ENCODE results near the gene DHFR2. TPM values are rescaled to one million over a fixed set of nuclear protein-coding genes. Genes with fewer than 3 reads are reported as not detected.
"Not testable (repeated sequence)": the region's sequence is repeated elsewhere in the genome, so short reads cannot be mapped to it uniquely, and the experiment has no call there.

DHFR2 gene
- total RNA-seq, 1 experiment from 2014 or later = 2.6 TPM

- H3K4me3 ChIP-seq (ENCODE audit: low read length) = no peak overlapping the region
- H3K36me3 ChIP-seq (ENCODE audit: low read depth, low read length) = 0 out of 2 replicates have a peak, but pooled peaks cover 7% of the 10 kb centered on the region
- ATAC-seq (no peak), DNase-seq (no peak)
- no peaks in the 10 kb centered on the region for H3K4me1 ChIP-seq (ENCODE audit: insufficient read depth, low read length)
- ChIA-PET POLR2A (ENCODE audit: unreplicated experiment) (no interaction called here), CTCF (interaction anchor here (0.6 kb wide), 1 partner anchor 12 kb away, joined by 3 read pairs; no protein-coding TSS in a partner anchor)
- 0 out of 2 replicates have a peak, but pooled peaks cover 3% of the 10 kb centered on the region for H4K20me1 ChIP-seq (ENCODE audit: low read length)
- H3K9me2 ChIP-seq (replicated peaks; ENCODE audit: low read length) = no peaks in the 10 kb centered on the region
- H3F3A ChIP-seq (ENCODE audit: low read length, unreplicated experiment) = no peaks in the 10 kb centered on the region
- H3K9ac ChIP-seq (ENCODE audit: low read length) = no peak overlapping the region
- intact Hi-C loops (cut with micrococcal nuclease) = no loop called here
- H3K79me2 ChIP-seq (ENCODE audit: low read length) = no peaks in the 10 kb centered on the region
- no peaks in the 10 kb centered on the region for H3K9me3 ChIP-seq (ENCODE audit: low read length)
- BruUV-seq (replicated peaks) = no TSS peak
- no peak for TF ChIP-seq EZH2phosphoT487 (IDR thresholded peaks at IDR 0.05; ENCODE audit: borderline replicate concordance, low read length)
- TF ChIP-seq CTCF (conservative IDR thresholded peaks at IDR 0.05; ENCODE audit: low read depth, low read length) = no peak
- TF ChIP-seq EZH2 (IDR thresholded peaks at IDR 0.05; ENCODE audit: low read length, unreplicated experiment) = no peak
- H3K27me3 ChIP-seq (ENCODE audit: low read length) = no peaks in the 10 kb centered on the region
- H2AFZ ChIP-seq (ENCODE audit: low read length) = no peak overlapping the region
- no peak overlapping the region for H3K27ac ChIP-seq (ENCODE audit: low read length)
- no peak overlapping the region for H3K4me2 ChIP-seq (ENCODE audit: low read length)
Observed at GRCh38 chr3:94082391-94082937, 19.7 kb upstream of the DHFR2 start.

- Histone ChIP-seq H3K79me2 (ENCODE audit: low read length) (no peaks in the 10 kb centered on the region), H3K4me3 (ENCODE audit: low read length) (no peak overlapping the region), H3K27me3 (ENCODE audit: low read length) (no peaks in the 10 kb centered on the region), H3K9ac (ENCODE audit: low read length) (no peak overlapping the region), H3K9me3 (ENCODE audit: low read length) (no peaks in the 10 kb centered on the region), H3K9me2 (replicated peaks; ENCODE audit: low read length) (no peaks in the 10 kb centered on the region), H3K4me1 (ENCODE audit: insufficient read depth, low read length) (no peaks in the 10 kb centered on the region), H3K4me2 (ENCODE audit: low read length) (no peak overlapping the region), H2AFZ (ENCODE audit: low read length) (no peak overlapping the region), H3K27ac (ENCODE audit: low read length) (no peak overlapping the region), H3K36me3 (ENCODE audit: low read depth, low read length) (0 out of 2 replicates have a peak, but pooled peaks cover 7% of the 10 kb centered on the region), H3F3A (ENCODE audit: low read length, unreplicated experiment) (no peaks in the 10 kb centered on the region), H4K20me1 (ENCODE audit: low read length) (0 out of 2 replicates have a peak, but pooled peaks cover 3% of the 10 kb centered on the region)
- TF ChIP-seq EZH2phosphoT487 (IDR thresholded peaks at IDR 0.05; ENCODE audit: borderline replicate concordance, low read length) (no peak), CTCF (conservative IDR thresholded peaks at IDR 0.05; ENCODE audit: low read depth, low read length) (no peak), EZH2 (IDR thresholded peaks at IDR 0.05; ENCODE audit: low read length, unreplicated experiment) (no peak)
- intact Hi-C loops (cut with micrococcal nuclease) = no loop called here
- ATAC-seq = peak; percentile 63; the same call in 1 of the 2 replicates
- CTCF ChIA-PET = interaction anchor here (0.6 kb wide), 1 partner anchor 11 kb away, joined by 3 read pairs; no protein-coding TSS in a partner anchor
- POLR2A ChIA-PET (ENCODE audit: unreplicated experiment) = interaction anchor here (0.5 kb wide), 1 partner anchor 108 kb away, joined by 5 read pairs; the partner anchor contains the start of gene PROS1
- DNase-seq = no peak
- BruUV-seq (replicated peaks) = no TSS peak
Observed at GRCh38 chr3:94081884-94082283, 19.2 kb upstream of the DHFR2 start.

- CTCF ChIA-PET; H3K9ac ChIP-seq (ENCODE audit: low read length): not testable (repeated sequence)
Observed at GRCh38 chr3:94080552-94080951, 17.8 kb upstream of the DHFR2 start.

More at GRCh38 chr3:94080552-94080951, 17.8 kb upstream of the DHFR2 start:
- H3K36me3 ChIP-seq (ENCODE audit: low read depth, low read length); H3K9me2 ChIP-seq (replicated peaks; ENCODE audit: low read length); POLR2A ChIA-PET (ENCODE audit: unreplicated experiment); BruUV-seq (replicated peaks); H3K27me3 ChIP-seq (ENCODE audit: low read length); H3K79me2 ChIP-seq (ENCODE audit: low read length); H3K27ac ChIP-seq (ENCODE audit: low read length); H3K4me3 ChIP-seq (ENCODE audit: low read length); H2AFZ ChIP-seq (ENCODE audit: low read length); ATAC-seq; H4K20me1 ChIP-seq (ENCODE audit: low read length); H3K4me2 ChIP-seq (ENCODE audit: low read length); DNase-seq; H3F3A ChIP-seq (ENCODE audit: low read length, unreplicated experiment); H3K4me1 ChIP-seq (ENCODE audit: insufficient read depth, low read length); intact Hi-C loops (cut with micrococcal nuclease); H3K9me3 ChIP-seq (ENCODE audit: low read length): not testable (repeated sequence)

Measured in PC-3 (cell line).